H1 (cell line): ENCODE results near the gene SDC4. TPM values are rescaled to one million over a fixed set of nuclear protein-coding genes. Genes with fewer than 3 reads are reported as not detected.

Experiments used
- CTCF ChIA-PET: fragments of 300-600 bp; sonication (Branson Sonifier 250); formaldehyde crosslinking; loops from one replicate; lab custom pipeline; 2021; ENCODE audit not compliant: partially characterized antibody; lab: Charles Lee
- POLR2A ChIA-PET: fragments of 300-600 bp; sonication (Branson Sonifier 250); formaldehyde crosslinking; loops from one replicate; lab custom pipeline; 2021; ENCODE audit warnings: inconsistent platforms; ENCODE audit not compliant: partially characterized antibody; lab: Charles Lee
- DNase-seq, 2 experiments: peaks; one replicate each; pipeline versions ENCODE4 v3.0.0 to v3.0.0-alpha.2; 2010 to 2022; ENCODE audit warnings: low spot score in 2 of 2, low read depth in 1 of 2, mixed read lengths in 1 of 2
- FAIRE-seq: peaks from 2 replicates; lab custom pipeline; 2011; peaks lifted over from hg19 to GRCh38; lab: Jason Lieb, UNC
- H2AFZ ChIP-seq: 2 replicates; pipeline ENCODE4 v1.8.1; 2012; ENCODE audit warnings: low read length, inconsistent platforms
- H2AK5ac ChIP-seq: 2 replicates; pipeline ENCODE4 v1.6.1; 2013; ENCODE audit warnings: low read depth, low read length
- H2BK120ac ChIP-seq: replicated peaks from 2 replicates; pipeline ENCODE3; 2013; ENCODE audit warnings: low read depth, low read length, inconsistent platforms
- H2BK12ac ChIP-seq: 2 replicates; pipeline ENCODE4 v1.6.1; 2013; ENCODE audit warnings: low read depth, low read length
- H2BK15ac ChIP-seq: 2 replicates; pipeline ENCODE4 v1.6.1; 2013; ENCODE audit warnings: low read length
- H2BK20ac ChIP-seq: 2 replicates; pipeline ENCODE4 v1.6.1; 2013; ENCODE audit warnings: low read length
- H2BK5ac ChIP-seq: 2 replicates; pipeline ENCODE4 v1.6.1; 2013; ENCODE audit warnings: low read depth, low read length
- H3K14ac ChIP-seq: 2 replicates; pipeline ENCODE4 v1.6.1; 2013; ENCODE audit warnings: inconsistent platforms; ENCODE audit not compliant: insufficient read length
- H3K18ac ChIP-seq: 2 replicates; pipeline ENCODE4 v1.6.1; 2013; ENCODE audit warnings: low read length; ENCODE audit errors: extremely low read depth
- H3K23ac ChIP-seq: 2 replicates; pipeline ENCODE4 v1.6.1; 2013; ENCODE audit warnings: inconsistent platforms; ENCODE audit not compliant: insufficient read length
- H3K23me2 ChIP-seq: 2 replicates; pipeline ENCODE4 v1.6.1; 2013; ENCODE audit warnings: low read depth, low read length
- H3K27ac ChIP-seq: 2 replicates; pipeline ENCODE4 v1.6.1; 2011; ENCODE audit warnings: low read depth, low read length, inconsistent platforms
- H3K27me3 ChIP-seq, 4 experiments: replicated peaks in 1 of 4; 1 replicate in 1 of 4; 2 replicates in 3 of 4; pipeline versions ENCODE4 v1.6.1 to v1.8.1; 2011 to 2013; ENCODE audit warnings: low read length in 3 of 4, mild to moderate bottlenecking in 3 of 4, inconsistent platforms in 2 of 4, mixed read lengths in 2 of 4, moderate library complexity in 1 of 4; ENCODE audit not compliant: control insufficient read depth in 3 of 4, insufficient read depth in 3 of 4; ENCODE audit errors: extremely low read depth in 1 of 4
- H3K36me3 ChIP-seq, 4 experiments: 2 replicates each; pipeline versions ENCODE4 v1.6.1 to v1.8.1; 2011 to 2013; ENCODE audit warnings: mild to moderate bottlenecking in 4 of 4, low read length in 3 of 4, moderate library complexity in 2 of 4, control low read depth in 1 of 4, inconsistent platforms in 1 of 4; ENCODE audit not compliant: insufficient read depth in 4 of 4, control insufficient read depth in 2 of 4
- H3K4ac ChIP-seq: replicated peaks from 2 replicates; pipeline ENCODE3; 2013; ENCODE audit warnings: low read length, low read depth, mixed read lengths, inconsistent platforms; ENCODE audit not compliant: insufficient read length
- H3K4me1 ChIP-seq, 4 experiments: replicated peaks in 1 of 4; 1 replicate in 1 of 4; 2 replicates in 3 of 4; pipeline versions ENCODE4 v1.6.1 to v1.8.1; 2011 to 2013; ENCODE audit warnings: low read length in 3 of 4, inconsistent platforms in 2 of 4, mixed read lengths in 1 of 4; ENCODE audit not compliant: insufficient read depth in 4 of 4, control insufficient read depth in 3 of 4
- H3K4me2 ChIP-seq, 2 experiments: 2 replicates each; pipeline versions ENCODE4 v1.6.1 to v1.8.1; 2011 to 2013; ENCODE audit warnings: low read depth in 2 of 2, low read length in 2 of 2, control low read depth in 1 of 2, inconsistent platforms in 1 of 2, mild to moderate bottlenecking in 1 of 2; ENCODE audit not compliant: insufficient read depth in 1 of 2
- H3K4me3 ChIP-seq, 4 experiments: fragments of 200-600, 300-600 bp in 1 of 4; sonication (generic), shearing (Covaris generic), sonication (Bioruptor Twin) in 1 of 4; 2 replicates each; pipeline versions ENCODE4 v1.5.1 to v1.8.1; 2011 to 2016; ENCODE audit warnings: low read length in 4 of 4, low read depth in 3 of 4, control low read depth in 2 of 4, inconsistent platforms in 2 of 4, mild to moderate bottlenecking in 2 of 4, mixed read lengths in 1 of 4, moderate library complexity in 1 of 4; ENCODE audit not compliant: insufficient read depth in 2 of 4; ENCODE audit errors: extremely low read depth in 1 of 4
- H3K56ac ChIP-seq: replicated peaks from 2 replicates; pipeline ENCODE3; 2013; ENCODE audit warnings: low read depth, mild to moderate bottlenecking, mixed read lengths, low read length, inconsistent platforms; ENCODE audit not compliant: insufficient read length
- H3K79me1 ChIP-seq: 2 replicates; pipeline ENCODE4 v1.6.1; 2013; ENCODE audit warnings: low read depth, low read length, control low read depth
- H3K79me2 ChIP-seq, 2 experiments: 2 replicates each; pipeline versions ENCODE4 v1.6.1 to v1.8.1; 2012 to 2013; ENCODE audit warnings: low read length in 2 of 2, mild to moderate bottlenecking in 2 of 2, inconsistent platforms in 1 of 2; ENCODE audit not compliant: insufficient read depth in 2 of 2, control insufficient read depth in 1 of 2
- H3K9ac ChIP-seq, 4 experiments: replicated peaks in 1 of 4; 1 replicate in 1 of 4; 2 replicates in 3 of 4; pipeline versions ENCODE4 v1.6.1 to v1.8.1; 2011 to 2013; ENCODE audit warnings: low read depth in 3 of 4, low read length in 3 of 4, control low read depth in 2 of 4, mild to moderate bottlenecking in 2 of 4, moderate library complexity in 2 of 4, inconsistent platforms in 1 of 4; ENCODE audit errors: extremely low read depth in 1 of 4
- H3K9me3 ChIP-seq, 2 experiments: 2 replicates each; pipeline versions ENCODE4 v1.6.1 to v1.8.1; 2012 to 2013; ENCODE audit warnings: mild to moderate bottlenecking in 2 of 2, moderate library complexity in 2 of 2, control low read depth in 1 of 2, inconsistent platforms in 1 of 2, low read depth in 1 of 2, low read length in 1 of 2, mixed read lengths in 1 of 2; ENCODE audit not compliant: insufficient read depth in 2 of 2
- H4K20me1 ChIP-seq, 2 experiments: replicated peaks in 1 of 2; 2 replicates each; pipeline versions ENCODE3 to v1.8.1; 2011 to 2013; ENCODE audit warnings: inconsistent platforms in 2 of 2, low read length in 2 of 2, mild to moderate bottlenecking in 1 of 2; ENCODE audit not compliant: insufficient read depth in 2 of 2, control insufficient read depth in 1 of 2
- H4K5ac ChIP-seq: 2 replicates; pipeline ENCODE4 v1.6.1; 2013; ENCODE audit warnings: low read length, low read depth, mixed read lengths, inconsistent platforms; ENCODE audit not compliant: insufficient read length
- H4K8ac ChIP-seq: 2 replicates; pipeline ENCODE4 v1.8.0; 2013; ENCODE audit warnings: mild to moderate bottlenecking, moderate library complexity, low read length, inconsistent platforms; ENCODE audit not compliant: insufficient read depth; ENCODE audit errors: extremely low read depth
- H4K91ac ChIP-seq: replicated peaks from 2 replicates; pipeline ENCODE3; 2013; ENCODE audit warnings: low read length, mixed read lengths, inconsistent platforms; ENCODE audit not compliant: insufficient read length
- ASH2L ChIP-seq: fragments of 200-600, 300-600 bp; sonication (generic); IDR thresholded peaks from one replicate; pipeline ENCODE4 v1.7.1; 2017; ENCODE audit warnings: low read length
- CREB1 ChIP-seq: IDR thresholded peaks from 2 replicates; pipeline ENCODE4 v1.6.1; 2012; ENCODE audit warnings: inconsistent platforms
- GTF2F1 ChIP-seq: IDR thresholded peaks from 2 replicates; pipeline ENCODE4 v1.6.1; 2012; ENCODE audit warnings: low read depth, low read length, improper control_type of control experiment, borderline replicate concordance
- POLR2AphosphoS5 ChIP-seq: IDR thresholded peaks from 2 replicates; pipeline ENCODE4 v1.6.1; 2011; ENCODE audit warnings: low read depth, low read length
- TAF1 ChIP-seq: IDR thresholded peaks from 2 replicates; pipeline ENCODE4 v1.6.1; 2011; ENCODE audit warnings: mild to moderate bottlenecking, low read depth, low read length
- TCF12 ChIP-seq: IDR thresholded peaks from 2 replicates; pipeline ENCODE4 v1.6.1; 2011; ENCODE audit warnings: low read depth, mild to moderate bottlenecking, low read length
- WGBS, 2 experiments: shearing (Covaris generic) in 1 of 2; methylation state at CpG; one replicate each; pipeline versions ENCODE4 v1.1.6 to v1.1.7; 2013 to 2015; ENCODE audit warnings: low lambda C conversion rate in 2 of 2, mixed read lengths in 2 of 2, inconsistent platforms in 1 of 2, low coverage in 1 of 2, missing lambda C conversion rate in 1 of 2; ENCODE audit not compliant: insufficient replicate concordance in 2 of 2, insufficient coverage in 1 of 2, insufficient read length in 1 of 2; ENCODE audit errors: extremely low coverage in 1 of 2, missing lambda C conversion rate in 1 of 2; 5-methylcytosine and 5-hydroxymethylcytosine counted together
- polyA plus RNA-seq, 7 experiments: library from polyadenylated mRNA; depleted of rRNA in 3 of 7; stranded (reverse) in 5 of 7; unstranded in 2 of 7; fragments of >200 nt in 5 of 7; fragments of 200-250 nt in 2 of 7; gene quantifications; 1 replicate in 5 of 7; 2 replicates in 1 of 7; 4 replicates in 1 of 7; pipeline versions ENCODE4 v1.2.1 to v1.2.3, GENCODE V29; 2011 to 2013; ENCODE audit warnings: missing spikeins in 2 of 7, mixed read lengths in 2 of 7
- total RNA-seq: library from RNA; stranded (reverse); fragmentation: NEBNext Ultra II Directional; extraction: Animal tissue kit (Norgen Biotek cat#: 25700); gene quantifications from 2 replicates; pipeline ENCODE4 v1.2.1, GENCODE V29; 2021
- TF ChIP-seq, protein P1 (sequence below), 3 experiments: IDR thresholded peaks; 1 replicate in 2 of 3; 2 replicates in 1 of 3; pipeline versions ENCODE4 v1.5.1 to v1.6.1; 2011; ENCODE audit warnings: low read length in 3 of 3, mild to moderate bottlenecking in 3 of 3, inconsistent platforms in 2 of 3, low read depth in 1 of 3, moderate library complexity in 1 of 3; ENCODE audit not compliant: insufficient read depth in 1 of 3; ENCODE audit errors: control extremely low read depth in 1 of 3
- TF ChIP-seq, protein P2 (sequence below): IDR thresholded peaks from 2 replicates; pipeline ENCODE4 v1.6.1; 2012; ENCODE audit warnings: low read length, inconsistent platforms

Gene SDC4
- total and polyA plus RNA-seq, 2 of the 8 experiments (the other 6 are each of a cell fraction or from before 2014, with no cell fraction given): 34.6 to 60.2 TPM

DNA sequence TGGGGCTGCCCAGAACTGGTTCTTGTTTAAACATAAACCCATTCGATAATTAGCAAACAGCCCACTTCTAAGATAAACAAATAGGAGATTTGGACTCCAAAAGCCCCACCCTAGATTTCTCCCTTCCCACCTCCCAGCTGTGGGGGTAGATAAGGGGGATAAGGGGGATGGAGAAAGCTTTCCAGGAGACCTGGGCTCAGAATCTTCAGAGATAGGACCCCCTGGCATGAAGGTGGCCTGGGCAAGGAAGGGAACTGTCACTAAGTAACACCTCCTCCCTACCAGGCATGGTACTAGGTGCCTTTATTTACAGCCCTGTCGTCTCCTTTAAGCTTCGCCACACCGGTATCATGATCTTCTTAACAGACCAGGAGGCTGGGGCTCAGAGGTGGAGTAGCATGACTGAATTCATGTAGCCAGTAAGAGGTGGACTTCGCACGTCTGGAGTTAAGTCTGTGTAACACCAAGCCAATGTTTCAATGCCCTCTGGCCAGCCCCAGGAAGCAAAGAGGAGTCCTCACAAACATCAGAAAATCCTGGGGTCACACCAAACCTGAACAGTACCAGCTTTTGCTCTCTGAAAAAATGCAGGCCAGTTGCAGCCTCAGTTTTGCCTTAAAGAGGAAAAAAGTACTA lies 4.6 kb downstream of the SDC4 start:
- Histone ChIP-seq H3K23ac (no peak overlapping the region), H2BK5ac (peak overlapping the region; percentile 72), H4K5ac (peak overlapping the region; percentile 19), H3K9me3 (no peaks in the 10 kb centered on the region), H3K79me1 (peaks cover 25% of the 10 kb centered on the region), H3K79me2 (peaks cover 0 to 82% of the 10 kb centered on the region in 2 experiments; a peak in 3 of 4 replicates), H3K18ac (peak overlapping the region; percentile 57), H4K91ac (peak overlapping the region; percentile 31), H3K27me3 (no peaks in the 10 kb centered on the region), H2AFZ (no peak overlapping the region), H3K4me3 (peak overlapping the region in 1 of 4 experiments; percentile 51; a peak in 1 of 8 replicates), H3K4me1 (peaks cover 43 to 81% (median 58%) of the 10 kb centered on the region in 4 experiments), H3K27ac (peak overlapping the region; percentile 77), H3K56ac (no peak overlapping the region), H4K8ac (no peak overlapping the region), H3K14ac (no peak overlapping the region), H2AK5ac (peak overlapping the region; percentile 93), H3K9ac (no peak overlapping the region; a peak in 1 of 7 replicates), H3K36me3 (peaks cover 0 to 6% (median 0%) of the 10 kb centered on the region in 4 experiments; a peak in 1 of 8 replicates), H3K4me2 (peak overlapping the region; percentile 68 to 84), H2BK120ac (no peak overlapping the region), H3K4ac (peak overlapping the region; percentile 61), H2BK12ac (peak overlapping the region; percentile 93), H2BK20ac (0 out of 2 replicates have a peak overlapping the region, but pooled peaks have one; percentile 92), H4K20me1 (peaks cover 0 to 7% of the 10 kb centered on the region in 2 experiments), H3K23me2 (peaks cover 11% of the 10 kb centered on the region; the same call in 1 of the 2 replicates), H2BK15ac (no peak overlapping the region; the same call in 1 of the 2 replicates)
- CTCF ChIA-PET: interaction anchor here (0.7 to 6.5 kb wide), 14 partner anchors 8 to 106 kb away, joined by 3 to 33 read pairs (median 4); no protein-coding TSS in a partner anchor
- DNase-seq (no peak), FAIRE-seq (no peak)
- 68% methylated on average over 6 of the region's 6 CpGs; no CpG with 5 or more reads in 1 of the 2 experiments for WGBS, 2 experiments
- POLR2A ChIA-PET: interaction anchor here (0.7 to 6.8 kb wide), 10 partner anchors 8 to 68 kb away, joined by 3 to 113 read pairs (median 4); partner anchors contain the start of gene SYS1
- TF ChIP-seq CREB1: no peak
- no peak for TF ChIP-seq TAF1
- TF ChIP-seq POLR2AphosphoS5: no peak
- no peak for TF ChIP-seq GTF2F1
- TF ChIP-seq, protein P1, sequence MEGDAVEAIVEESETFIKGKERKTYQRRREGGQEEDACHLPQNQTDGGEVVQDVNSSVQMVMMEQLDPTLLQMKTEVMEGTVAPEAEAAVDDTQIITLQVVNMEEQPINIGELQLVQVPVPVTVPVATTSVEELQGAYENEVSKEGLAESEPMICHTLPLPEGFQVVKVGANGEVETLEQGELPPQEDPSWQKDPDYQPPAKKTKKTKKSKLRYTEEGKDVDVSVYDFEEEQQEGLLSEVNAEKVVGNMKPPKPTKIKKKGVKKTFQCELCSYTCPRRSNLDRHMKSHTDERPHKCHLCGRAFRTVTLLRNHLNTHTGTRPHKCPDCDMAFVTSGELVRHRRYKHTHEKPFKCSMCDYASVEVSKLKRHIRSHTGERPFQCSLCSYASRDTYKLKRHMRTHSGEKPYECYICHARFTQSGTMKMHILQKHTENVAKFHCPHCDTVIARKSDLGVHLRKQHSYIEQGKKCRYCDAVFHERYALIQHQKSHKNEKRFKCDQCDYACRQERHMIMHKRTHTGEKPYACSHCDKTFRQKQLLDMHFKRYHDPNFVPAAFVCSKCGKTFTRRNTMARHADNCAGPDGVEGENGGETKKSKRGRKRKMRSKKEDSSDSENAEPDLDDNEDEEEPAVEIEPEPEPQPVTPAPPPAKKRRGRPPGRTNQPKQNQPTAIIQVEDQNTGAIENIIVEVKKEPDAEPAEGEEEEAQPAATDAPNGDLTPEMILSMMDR (IDR thresholded peaks at IDR 0.05; ENCODE audit: control extremely low read depth in 1 of 3, insufficient read depth in 1 of 3, low read depth in 1 of 3, low read length in 3 of 3): no peak
- no peak for TF ChIP-seq ASH2L
- TF ChIP-seq, protein P2, sequence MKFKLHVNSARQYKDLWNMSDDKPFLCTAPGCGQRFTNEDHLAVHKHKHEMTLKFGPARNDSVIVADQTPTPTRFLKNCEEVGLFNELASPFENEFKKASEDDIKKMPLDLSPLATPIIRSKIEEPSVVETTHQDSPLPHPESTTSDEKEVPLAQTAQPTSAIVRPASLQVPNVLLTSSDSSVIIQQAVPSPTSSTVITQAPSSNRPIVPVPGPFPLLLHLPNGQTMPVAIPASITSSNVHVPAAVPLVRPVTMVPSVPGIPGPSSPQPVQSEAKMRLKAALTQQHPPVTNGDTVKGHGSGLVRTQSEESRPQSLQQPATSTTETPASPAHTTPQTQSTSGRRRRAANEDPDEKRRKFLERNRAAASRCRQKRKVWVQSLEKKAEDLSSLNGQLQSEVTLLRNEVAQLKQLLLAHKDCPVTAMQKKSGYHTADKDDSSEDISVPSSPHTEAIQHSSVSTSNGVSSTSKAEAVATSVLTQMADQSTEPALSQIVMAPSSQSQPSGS: no peak
- no peak for TF ChIP-seq TCF12
